GM12891 (cell line): ENCODE data around the gene ACSL3.

Experiments used
- POLR2A ChIP-seq: IDR thresholded peaks from 2 replicates; pipeline ENCODE4 v1.6.1; 2011; ENCODE audit warnings: low read depth, low read length, control low read depth
- TAF1 ChIP-seq: IDR thresholded peaks from 2 replicates; pipeline ENCODE4 v1.6.1; 2011; ENCODE audit warnings: low read depth, low read length, control low read depth

DNA sequence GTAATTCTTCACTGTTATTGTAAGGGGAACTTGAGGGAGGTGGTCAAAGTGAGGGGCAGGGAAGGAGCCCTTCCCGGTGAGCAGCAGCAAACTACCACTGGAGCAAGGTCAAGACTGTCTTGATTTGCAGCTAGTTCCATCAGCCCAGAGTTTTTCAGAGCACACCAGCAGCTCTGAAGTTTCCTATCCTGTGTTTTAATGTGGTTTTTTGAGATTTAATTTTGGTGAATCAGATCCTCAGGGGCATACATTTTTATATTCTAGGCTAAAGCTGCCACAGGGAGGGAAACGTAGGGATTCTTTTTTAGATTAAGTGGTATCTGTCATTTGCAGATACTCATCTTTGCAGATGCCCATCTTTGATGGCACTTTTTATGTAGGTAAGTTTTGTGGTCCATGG lies 124.1 kb downstream of the ACSL3 start:
- TF ChIP-seq POLR2A: no peak
- TF ChIP-seq TAF1: no peak
